Measurements from ENCODE around the gene SLC6A12. TPM values are rescaled to one million over a fixed set of nuclear protein-coding genes. Genes with fewer than 3 reads are reported as not detected.
A peak's percentile ranks its signal among the peaks of the same experiment; 100 is the strongest.

Gene SLC6A12
- total and polyA plus RNA-seq, 2 donors from 2014 or later: 45.6 to 130 TPM

DNA sequence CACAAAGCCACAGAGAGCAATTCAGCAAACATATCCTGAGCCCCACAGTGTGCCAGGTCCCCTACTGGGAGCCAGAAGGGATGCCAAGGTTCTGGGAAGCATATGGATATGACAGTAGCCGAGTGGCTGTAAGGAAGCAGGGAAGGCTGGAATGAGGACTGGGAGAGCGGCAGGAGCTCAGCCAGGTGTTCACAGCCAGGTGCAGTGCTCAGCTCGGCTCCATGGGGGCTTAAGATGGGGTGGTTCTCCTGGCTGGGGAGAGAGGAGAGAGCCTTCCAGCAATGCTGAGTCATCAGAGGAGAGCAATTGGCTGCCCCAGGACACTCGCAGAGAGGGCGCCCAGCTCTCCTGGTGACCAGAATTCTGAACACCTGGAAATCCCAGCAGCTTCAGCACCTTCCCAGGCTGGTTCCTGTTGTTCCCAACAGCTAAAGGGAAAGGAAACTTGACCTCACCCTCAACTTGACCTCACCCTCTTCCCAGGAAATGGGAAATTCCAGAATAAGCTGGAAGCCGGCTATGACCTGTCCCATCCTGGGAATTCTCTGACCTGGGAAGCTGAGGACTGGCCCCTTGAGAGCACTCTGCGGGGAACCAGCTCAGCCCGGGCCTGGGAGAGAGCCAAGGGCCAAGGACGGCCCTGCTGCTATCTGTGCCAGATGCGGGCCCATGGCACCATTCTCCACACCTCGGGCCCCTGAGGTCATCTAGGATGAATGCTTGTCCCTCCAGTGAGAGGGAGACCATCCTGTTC is 34.6 kb downstream of the SLC6A12 start:
- Histone ChIP-seq H3K9me3 (ENCODE audit: control insufficient read depth in 2 of 3, insufficient read depth in 1 of 3, low read length in 3 of 3) (no peaks in the 10 kb centered on the region), H3K27me3 (ENCODE audit: control insufficient read depth, insufficient read depth, low read length) (no peaks in the 10 kb centered on the region), H3K4me1 (ENCODE audit: control insufficient read depth in 2 of 3, insufficient read depth in 2 of 3, low read depth in 1 of 3, low read length in 3 of 3) (peaks cover 3 to 48% (median 29%) of the 10 kb centered on the region in 3 donors), H3K36me3 (ENCODE audit: control insufficient read depth in 2 of 3, insufficient read depth in 3 of 3, low read length in 3 of 3) (no peaks in the 10 kb centered on the region), H3K4me3 (ENCODE audit: low read length in 3 of 3) (no peak overlapping the region), H3K9ac (ENCODE audit: low read length in 3 of 3) (no peak overlapping the region), H3K27ac (ENCODE audit: low read depth in 2 of 2, low read length in 2 of 2) (peak overlapping the region in 1 of 2 donors; percentile 13)
- TF ChIP-seq, protein P1, sequence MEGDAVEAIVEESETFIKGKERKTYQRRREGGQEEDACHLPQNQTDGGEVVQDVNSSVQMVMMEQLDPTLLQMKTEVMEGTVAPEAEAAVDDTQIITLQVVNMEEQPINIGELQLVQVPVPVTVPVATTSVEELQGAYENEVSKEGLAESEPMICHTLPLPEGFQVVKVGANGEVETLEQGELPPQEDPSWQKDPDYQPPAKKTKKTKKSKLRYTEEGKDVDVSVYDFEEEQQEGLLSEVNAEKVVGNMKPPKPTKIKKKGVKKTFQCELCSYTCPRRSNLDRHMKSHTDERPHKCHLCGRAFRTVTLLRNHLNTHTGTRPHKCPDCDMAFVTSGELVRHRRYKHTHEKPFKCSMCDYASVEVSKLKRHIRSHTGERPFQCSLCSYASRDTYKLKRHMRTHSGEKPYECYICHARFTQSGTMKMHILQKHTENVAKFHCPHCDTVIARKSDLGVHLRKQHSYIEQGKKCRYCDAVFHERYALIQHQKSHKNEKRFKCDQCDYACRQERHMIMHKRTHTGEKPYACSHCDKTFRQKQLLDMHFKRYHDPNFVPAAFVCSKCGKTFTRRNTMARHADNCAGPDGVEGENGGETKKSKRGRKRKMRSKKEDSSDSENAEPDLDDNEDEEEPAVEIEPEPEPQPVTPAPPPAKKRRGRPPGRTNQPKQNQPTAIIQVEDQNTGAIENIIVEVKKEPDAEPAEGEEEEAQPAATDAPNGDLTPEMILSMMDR (IDR thresholded peaks at IDR 0.05; ENCODE audit: borderline replicate concordance, extremely low read depth, insufficient read depth): no peak
- intact Hi-C loops (cut with DNase I): no loop called here
- no peak for FAIRE-seq
- no peak for DNase-seq

DNA sequence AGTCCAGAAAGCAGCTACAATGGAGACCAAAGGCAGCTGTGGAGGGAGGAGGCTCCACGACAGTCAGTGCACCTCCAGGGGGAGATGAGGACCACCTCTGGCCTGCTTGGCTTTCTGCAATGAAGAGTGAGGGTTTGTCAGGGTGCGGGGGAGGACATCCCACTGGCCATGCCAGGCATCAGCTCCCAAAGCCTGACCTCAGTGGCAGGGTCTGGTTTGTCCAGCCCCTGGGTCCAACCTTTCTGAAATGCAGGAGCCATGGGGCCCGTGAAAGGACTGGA is 35.2 kb downstream of the SLC6A12 start:
- FAIRE-seq: no peak
- no peaks in the 10 kb centered on the region for H3K36me3 ChIP-seq (ENCODE audit: control insufficient read depth in 2 of 3, insufficient read depth in 3 of 3, low read length in 3 of 3)
- peaks cover 3 to 53% (median 31%) of the 10 kb centered on the region in 3 donors for H3K4me1 ChIP-seq (ENCODE audit: control insufficient read depth in 2 of 3, insufficient read depth in 2 of 3, low read depth in 1 of 3, low read length in 3 of 3)
- no peaks in the 10 kb centered on the region for H3K9me3 ChIP-seq (ENCODE audit: control insufficient read depth in 2 of 3, insufficient read depth in 1 of 3, low read length in 3 of 3)
- H3K4me3 ChIP-seq (ENCODE audit: low read length in 3 of 3): no peak overlapping the region
- TF ChIP-seq, protein P1 (IDR thresholded peaks at IDR 0.05; ENCODE audit: borderline replicate concordance, extremely low read depth, insufficient read depth): no peak
- no peak for DNase-seq
- peak overlapping the region in 1 of 2 donors; percentile 13 for H3K27ac ChIP-seq (ENCODE audit: low read depth in 2 of 2, low read length in 2 of 2)
- intact Hi-C loops (cut with DNase I): no loop called here
- H3K9ac ChIP-seq (ENCODE audit: low read length in 3 of 3): no peak overlapping the region
- no peaks in the 10 kb centered on the region for H3K27me3 ChIP-seq (ENCODE audit: control insufficient read depth, insufficient read depth, low read length)

DNA sequence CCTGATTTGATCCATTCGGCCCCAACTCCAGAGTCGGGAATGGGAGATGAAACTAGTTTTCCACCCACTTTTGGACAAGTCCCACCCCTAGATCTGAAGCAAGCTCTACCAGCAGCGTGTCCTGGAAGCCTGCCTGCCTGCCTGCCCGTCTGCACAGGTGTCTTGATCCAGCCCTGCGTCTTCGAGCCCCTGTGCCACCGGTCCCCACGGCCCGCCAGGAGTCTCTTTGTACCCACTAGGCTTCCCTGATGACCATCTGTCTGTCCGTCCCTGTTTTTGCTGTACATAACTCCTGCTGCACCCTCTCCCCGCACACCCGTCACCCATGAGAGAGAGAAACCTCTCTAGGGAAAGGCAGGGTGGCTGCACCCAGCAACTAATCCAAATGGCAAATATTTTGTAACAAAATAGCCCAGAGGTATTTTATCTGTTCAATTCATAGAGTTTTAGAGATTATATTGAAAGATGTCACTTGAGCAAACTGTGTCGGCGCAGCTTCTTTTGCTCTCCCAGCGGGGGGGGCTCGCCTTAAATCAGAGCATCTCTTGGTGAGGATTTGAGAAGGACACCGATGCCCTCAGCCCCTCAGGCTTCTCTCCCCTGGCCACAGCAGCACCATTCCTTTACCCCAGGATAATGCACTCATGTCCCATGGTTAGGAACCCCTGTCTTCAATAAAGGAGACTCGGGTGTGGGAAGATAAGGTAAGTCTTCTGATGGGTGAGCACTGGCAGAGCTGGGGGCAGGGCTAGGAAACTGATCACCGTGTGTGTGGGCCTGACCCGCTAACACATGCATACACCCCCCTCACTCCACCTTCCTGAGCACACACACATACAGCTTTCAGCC is 35.8 kb downstream of the SLC6A12 start:
- intact Hi-C loops (cut with DNase I): no loop called here
- Histone ChIP-seq H3K36me3 (ENCODE audit: control insufficient read depth in 2 of 3, insufficient read depth in 3 of 3, low read length in 3 of 3) (no peaks in the 10 kb centered on the region), H3K4me3 (ENCODE audit: low read length in 3 of 3) (no peak overlapping the region), H3K27ac (ENCODE audit: low read depth in 2 of 2, low read length in 2 of 2) (peak overlapping the region; percentile 13 to 39), H3K9me3 (ENCODE audit: control insufficient read depth in 2 of 3, insufficient read depth in 1 of 3, low read length in 3 of 3) (no peaks in the 10 kb centered on the region), H3K4me1 (ENCODE audit: control insufficient read depth in 2 of 3, insufficient read depth in 2 of 3, low read depth in 1 of 3, low read length in 3 of 3) (peaks cover 3 to 53% (median 31%) of the 10 kb centered on the region in 3 donors), H3K9ac (ENCODE audit: low read length in 3 of 3) (no peak overlapping the region), H3K27me3 (ENCODE audit: control insufficient read depth, insufficient read depth, low read length) (no peaks in the 10 kb centered on the region)
- TF ChIP-seq, protein P1 (IDR thresholded peaks at IDR 0.05; ENCODE audit: borderline replicate concordance, extremely low read depth, insufficient read depth): no peak
- DNase-seq (no peak), FAIRE-seq (no peak)
